RWPE2 (cell line): ENCODE results near the gene CST8.

ENCODE experiments used
- ATAC-seq: fragments of 200-7000 bp; cut with Tn5 transposase; 3 replicates; pipeline ENCODE4 v1.9.1; 2021; ENCODE audit warnings: low read depth
- DNase-seq: peaks from one replicate; pipeline ENCODE4 v3.0.0-alpha.2; 2020; ENCODE audit warnings: low spot score
- H3K27ac ChIP-seq: fragments of 450-650 bp; 2 replicates; pipeline ENCODE4 v1.5.1; 2017; ENCODE audit warnings: mild to moderate bottlenecking; ENCODE audit not compliant: poor library complexity, severe bottlenecking
- H3K27me3 ChIP-seq: fragments of 250-450 bp; sonication (Bioruptor Pico); 2 replicates; pipeline ENCODE4 v1.5.1; 2021; ENCODE audit warnings: mild to moderate bottlenecking, moderate library complexity; ENCODE audit not compliant: insufficient read depth, poor library complexity, severe bottlenecking
- H3K36me3 ChIP-seq: fragments of 250-450 bp; sonication (Bioruptor Pico); 2 replicates; pipeline ENCODE4 v1.5.1; 2020; ENCODE audit warnings: low read depth, mild to moderate bottlenecking, moderate library complexity
- H3K4me1 ChIP-seq: fragments of 250-450 bp; sonication (Bioruptor Pico); 2 replicates; pipeline ENCODE4 v1.5.1; 2021; ENCODE audit warnings: mild to moderate bottlenecking, moderate library complexity; ENCODE audit not compliant: insufficient read depth, poor library complexity, severe bottlenecking
- H3K4me3 ChIP-seq: fragments of 250-450 bp; sonication (Bioruptor Pico); 2 replicates; pipeline ENCODE4 v1.5.1; 2021; ENCODE audit warnings: mild to moderate bottlenecking, moderate library complexity; ENCODE audit not compliant: severe bottlenecking
- H3K9me3 ChIP-seq: fragments of 250-450 bp; sonication (Bioruptor Pico); 2 replicates; pipeline ENCODE4 v1.5.1; 2021; ENCODE audit warnings: mild to moderate bottlenecking, moderate library complexity; ENCODE audit not compliant: severe bottlenecking
- CTCF ChIP-seq: fragments of 450-650 bp; IDR thresholded peaks from one replicate; pipeline ENCODE4 v1.5.1; 2017; ENCODE audit warnings: mild to moderate bottlenecking, moderate library complexity; ENCODE audit not compliant: poor library complexity, severe bottlenecking

Gene CST8

GRCh38 chr20:23541776-23542175, 50.9 kb downstream of the CST8 start:
- no peak for DNase-seq

GRCh38 chr20:23542801-23543200, 51.9 kb downstream of the CST8 start:
- TF ChIP-seq CTCF: no peak

More at GRCh38 chr20:23541776-23542175, 50.9 kb downstream of the CST8 start:
- no peaks in the 10 kb centered on the region for H3K36me3 ChIP-seq
- ATAC-seq: no peak
- H3K27ac ChIP-seq: peak overlapping the region; percentile 55
- H3K9me3 ChIP-seq: no peaks in the 10 kb centered on the region
- no peaks in the 10 kb centered on the region for H3K27me3 ChIP-seq
- H3K4me1 ChIP-seq: peaks cover 17% of the 10 kb centered on the region
- TF ChIP-seq CTCF: no peak
- no peak overlapping the region for H3K4me3 ChIP-seq

GRCh38 chr20:23544133-23544532, 53.2 kb downstream of the CST8 start:
- H3K9me3 ChIP-seq: no peaks in the 10 kb centered on the region
- H3K27ac ChIP-seq: no peak overlapping the region
- no peak for TF ChIP-seq CTCF
- H3K36me3 ChIP-seq: no peaks in the 10 kb centered on the region
- no peaks in the 10 kb centered on the region for H3K27me3 ChIP-seq
- no peak overlapping the region for H3K4me3 ChIP-seq
- peaks cover 17% of the 10 kb centered on the region for H3K4me1 ChIP-seq
- no peak for DNase-seq
- no peak for ATAC-seq

More at GRCh38 chr20:23542801-23543200, 51.9 kb downstream of the CST8 start:
- no peak overlapping the region for H3K27ac ChIP-seq
- ATAC-seq (no peak), DNase-seq (no peak)
- H3K4me1 ChIP-seq: peaks cover 17% of the 10 kb centered on the region
- H3K27me3 ChIP-seq: no peaks in the 10 kb centered on the region
- H3K9me3 ChIP-seq: no peaks in the 10 kb centered on the region
- H3K36me3 ChIP-seq: no peaks in the 10 kb centered on the region
- no peak overlapping the region for H3K4me3 ChIP-seq
